Neural cell (in vitro differentiated cells): ENCODE measurements around the gene TKFC.

Source experiments
- EP300 ChIP-seq: fragments of 450-650 bp; conservative IDR thresholded peaks from 2 replicates; pipeline ENCODE4 v1.6.1; 2014; ENCODE audit warnings: antibody characterized with exemption, mild to moderate bottlenecking, moderate library complexity; ENCODE audit not compliant: poor library complexity, severe bottlenecking
- EZH2 ChIP-seq: fragments of 200-600, 300-800 bp; shearing (Covaris generic), sonication (generic); IDR thresholded peaks from 2 replicates; pipeline ENCODE4 v1.6.1; 2014; ENCODE audit warnings: antibody characterized with exemption, low read length, borderline replicate concordance, mild to moderate bottlenecking; ENCODE audit not compliant: insufficient read depth, poor library complexity, severe bottlenecking
- POLR2AphosphoS5 ChIP-seq: IDR thresholded peaks from 2 replicates; pipeline ENCODE4 v1.6.1; 2012
- TF ChIP-seq, protein P1 (sequence below): fragments of 450-650 bp; IDR thresholded peaks from 2 replicates; pipeline ENCODE4 v1.5.1; 2014; ENCODE audit warnings: antibody characterized with exemption, mild to moderate bottlenecking, moderate library complexity; ENCODE audit not compliant: poor library complexity, severe bottlenecking

DNA sequence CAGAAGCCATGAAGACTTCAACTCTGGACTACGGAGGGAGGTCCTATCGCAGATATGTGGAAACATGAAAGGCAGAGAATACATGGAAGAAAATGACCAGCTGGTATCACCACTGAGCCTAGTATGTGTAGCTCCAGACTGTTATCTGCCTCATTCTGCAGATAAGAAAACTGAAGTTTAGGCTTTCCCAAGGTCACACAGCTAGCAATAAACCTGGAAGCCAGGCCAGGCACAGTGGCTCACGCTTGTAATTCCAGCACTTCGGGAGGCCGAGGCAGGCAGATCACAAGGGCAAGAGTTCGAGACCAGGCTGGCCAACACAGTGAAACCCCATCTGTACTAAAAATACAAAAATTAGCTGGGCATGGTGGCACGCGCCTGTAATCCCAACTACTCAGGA lies 22.3 kb upstream of the TKFC start:
- TF ChIP-seq, protein P1, sequence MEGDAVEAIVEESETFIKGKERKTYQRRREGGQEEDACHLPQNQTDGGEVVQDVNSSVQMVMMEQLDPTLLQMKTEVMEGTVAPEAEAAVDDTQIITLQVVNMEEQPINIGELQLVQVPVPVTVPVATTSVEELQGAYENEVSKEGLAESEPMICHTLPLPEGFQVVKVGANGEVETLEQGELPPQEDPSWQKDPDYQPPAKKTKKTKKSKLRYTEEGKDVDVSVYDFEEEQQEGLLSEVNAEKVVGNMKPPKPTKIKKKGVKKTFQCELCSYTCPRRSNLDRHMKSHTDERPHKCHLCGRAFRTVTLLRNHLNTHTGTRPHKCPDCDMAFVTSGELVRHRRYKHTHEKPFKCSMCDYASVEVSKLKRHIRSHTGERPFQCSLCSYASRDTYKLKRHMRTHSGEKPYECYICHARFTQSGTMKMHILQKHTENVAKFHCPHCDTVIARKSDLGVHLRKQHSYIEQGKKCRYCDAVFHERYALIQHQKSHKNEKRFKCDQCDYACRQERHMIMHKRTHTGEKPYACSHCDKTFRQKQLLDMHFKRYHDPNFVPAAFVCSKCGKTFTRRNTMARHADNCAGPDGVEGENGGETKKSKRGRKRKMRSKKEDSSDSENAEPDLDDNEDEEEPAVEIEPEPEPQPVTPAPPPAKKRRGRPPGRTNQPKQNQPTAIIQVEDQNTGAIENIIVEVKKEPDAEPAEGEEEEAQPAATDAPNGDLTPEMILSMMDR: no peak
- no peak for TF ChIP-seq POLR2AphosphoS5
- TF ChIP-seq EP300: no peak
- no peak for TF ChIP-seq EZH2
